Fibroblast of lung (primary cell): ENCODE results near the gene GNAL. TPM values are rescaled to one million over a fixed set of nuclear protein-coding genes. Genes with fewer than 3 reads are reported as not detected.

Experiments
- DNase-seq, 2 donors: peaks; one replicate each; pipeline versions ENCODE4 v3.0.0 to v3.0.0-alpha.2; 2010; ENCODE audit warnings: low read depth in 2 of 2
- H2AFZ ChIP-seq: 2 replicates; pipeline ENCODE4 v1.5.1; 2012; ENCODE audit warnings: low read length, control low read depth, inconsistent platforms
- H3K27ac ChIP-seq: 2 replicates; pipeline ENCODE4 v1.5.1; 2011; ENCODE audit warnings: low read length, control low read depth; ENCODE audit not compliant: insufficient read depth
- H3K27me3 ChIP-seq: 2 replicates; pipeline ENCODE4 v1.5.1; 2011; ENCODE audit warnings: mild to moderate bottlenecking, low read length; ENCODE audit not compliant: control insufficient read depth, insufficient read depth
- H3K36me3 ChIP-seq: 2 replicates; pipeline ENCODE4 v1.5.1; 2011; ENCODE audit warnings: low read length; ENCODE audit not compliant: control insufficient read depth, insufficient read depth
- H3K4me1 ChIP-seq: 2 replicates; pipeline ENCODE4 v1.5.1; 2011; ENCODE audit warnings: low read length; ENCODE audit not compliant: control insufficient read depth, insufficient read depth; ENCODE audit errors: extremely low read depth
- H3K4me2 ChIP-seq: 2 replicates; pipeline ENCODE4 v1.5.1; 2011; ENCODE audit warnings: low read length, control low read depth; ENCODE audit not compliant: insufficient read depth; ENCODE audit errors: extremely low read depth
- H3K4me3 ChIP-seq, 4 experiments: fragments of 200-600 bp in 1 of 4; sonication (generic) in 1 of 4; replicated peaks in 1 of 4; 2 replicates each; pipeline ENCODE4 v1.5.1; 2011 to 2016; ENCODE audit warnings: low read length in 4 of 4, low read depth in 3 of 4, mild to moderate bottlenecking in 3 of 4, control low read depth in 2 of 4, inconsistent platforms in 1 of 4, mixed read lengths in 1 of 4; ENCODE audit not compliant: insufficient read depth in 1 of 4; ENCODE audit errors: control extremely low read depth in 1 of 4
- H3K79me2 ChIP-seq: 2 replicates; pipeline ENCODE4 v1.5.1; 2012; ENCODE audit warnings: mild to moderate bottlenecking, low read length, inconsistent platforms; ENCODE audit not compliant: control insufficient read depth, insufficient read depth
- H3K9ac ChIP-seq: 2 replicates; pipeline ENCODE4 v1.5.1; 2011; ENCODE audit warnings: mild to moderate bottlenecking, low read length, control low read depth; ENCODE audit not compliant: insufficient read depth
- H3K9me3 ChIP-seq: 2 replicates; pipeline ENCODE4 v1.5.1; 2012; ENCODE audit warnings: low read depth, low read length; ENCODE audit not compliant: control insufficient read depth, insufficient read depth
- H4K20me1 ChIP-seq: 2 replicates; pipeline ENCODE4 v1.5.1; 2011; ENCODE audit warnings: low read length; ENCODE audit not compliant: control insufficient read depth, insufficient read depth; ENCODE audit errors: extremely low read depth
- EZH2 ChIP-seq: IDR thresholded peaks from 2 replicates; pipeline ENCODE4 v1.5.1; 2012; ENCODE audit warnings: low read length, control low read depth, mild to moderate bottlenecking; ENCODE audit errors: missing control alignments
- polyA plus RNA-seq, 2 donors: library from polyadenylated mRNA; depleted of rRNA in 1 of 2; stranded (reverse) in 1 of 2; unstranded in 1 of 2; fragments of >200 nt; gene quantifications; 2 replicates each; pipeline ENCODE4 v1.2.1, GENCODE V29; 2011 to 2012; ENCODE audit warnings: missing spikeins in 1 of 2
- total RNA-seq: library from RNA; depleted of rRNA; stranded (reverse); fragments of >200 nt; gene quantifications from 2 replicates; pipeline ENCODE4 v1.2.1, GENCODE V29; 2014
- TF ChIP-seq, protein P1 (sequence below), 2 donors: IDR thresholded peaks in 1 of 2; conservative IDR thresholded peaks in 1 of 2; 1 replicate in 1 of 2; 2 replicates in 1 of 2; pipeline ENCODE4 v1.5.1; 2011 to 2012; ENCODE audit warnings: low read length in 2 of 2, control low read depth in 1 of 2, inconsistent platforms in 1 of 2, low read depth in 1 of 2, mild to moderate bottlenecking in 1 of 2

GNAL gene
- total and polyA plus RNA-seq, 2 donors (not counting 1 experiment from before 2014, with no cell fraction given), result 0.05 to 0.50 TPM

DNA sequence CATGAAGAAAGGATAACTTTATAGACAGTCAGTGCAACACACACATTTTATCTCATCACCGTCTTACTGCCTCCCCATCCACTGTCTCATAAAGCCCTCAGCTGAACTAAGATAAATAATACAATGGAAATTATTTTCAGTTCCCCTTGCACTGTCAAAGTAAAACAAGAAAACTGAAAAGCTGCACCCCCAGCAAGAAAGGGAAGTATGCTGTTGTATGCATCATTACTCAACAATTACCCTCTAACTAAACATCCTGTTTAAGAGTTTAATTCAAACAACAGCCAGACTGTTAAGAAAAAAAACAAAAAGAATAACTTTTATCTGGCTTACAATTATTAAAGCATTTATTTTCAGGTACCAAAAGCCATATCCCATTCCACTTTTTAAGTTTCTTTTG is 194.1 kb downstream of the GNAL start:
- H3K9me3 ChIP-seq, result no peaks in the 10 kb centered on the region
- H3K79me2 ChIP-seq, result no peaks in the 10 kb centered on the region
- H3K4me3 ChIP-seq, result no peak overlapping the region
- no peak overlapping the region for H3K9ac ChIP-seq
- peaks cover 6% of the 10 kb centered on the region for H3K36me3 ChIP-seq
- no peak for DNase-seq
- H3K27me3 ChIP-seq, result no peaks in the 10 kb centered on the region
- H4K20me1 ChIP-seq, result no peaks in the 10 kb centered on the region
- no peak for TF ChIP-seq EZH2
- TF ChIP-seq, protein P1, sequence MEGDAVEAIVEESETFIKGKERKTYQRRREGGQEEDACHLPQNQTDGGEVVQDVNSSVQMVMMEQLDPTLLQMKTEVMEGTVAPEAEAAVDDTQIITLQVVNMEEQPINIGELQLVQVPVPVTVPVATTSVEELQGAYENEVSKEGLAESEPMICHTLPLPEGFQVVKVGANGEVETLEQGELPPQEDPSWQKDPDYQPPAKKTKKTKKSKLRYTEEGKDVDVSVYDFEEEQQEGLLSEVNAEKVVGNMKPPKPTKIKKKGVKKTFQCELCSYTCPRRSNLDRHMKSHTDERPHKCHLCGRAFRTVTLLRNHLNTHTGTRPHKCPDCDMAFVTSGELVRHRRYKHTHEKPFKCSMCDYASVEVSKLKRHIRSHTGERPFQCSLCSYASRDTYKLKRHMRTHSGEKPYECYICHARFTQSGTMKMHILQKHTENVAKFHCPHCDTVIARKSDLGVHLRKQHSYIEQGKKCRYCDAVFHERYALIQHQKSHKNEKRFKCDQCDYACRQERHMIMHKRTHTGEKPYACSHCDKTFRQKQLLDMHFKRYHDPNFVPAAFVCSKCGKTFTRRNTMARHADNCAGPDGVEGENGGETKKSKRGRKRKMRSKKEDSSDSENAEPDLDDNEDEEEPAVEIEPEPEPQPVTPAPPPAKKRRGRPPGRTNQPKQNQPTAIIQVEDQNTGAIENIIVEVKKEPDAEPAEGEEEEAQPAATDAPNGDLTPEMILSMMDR (conservative IDR thresholded peaks at IDR 0.05 in 1 of 2, IDR thresholded peaks at IDR 0.05 in 1 of 2; ENCODE audit: low read depth in 1 of 2, low read length in 2 of 2), result no peak
- no peak overlapping the region for H3K4me2 ChIP-seq
- no peak overlapping the region for H2AFZ ChIP-seq
- no peak overlapping the region for H3K27ac ChIP-seq
- no peaks in the 10 kb centered on the region for H3K4me1 ChIP-seq

DNA sequence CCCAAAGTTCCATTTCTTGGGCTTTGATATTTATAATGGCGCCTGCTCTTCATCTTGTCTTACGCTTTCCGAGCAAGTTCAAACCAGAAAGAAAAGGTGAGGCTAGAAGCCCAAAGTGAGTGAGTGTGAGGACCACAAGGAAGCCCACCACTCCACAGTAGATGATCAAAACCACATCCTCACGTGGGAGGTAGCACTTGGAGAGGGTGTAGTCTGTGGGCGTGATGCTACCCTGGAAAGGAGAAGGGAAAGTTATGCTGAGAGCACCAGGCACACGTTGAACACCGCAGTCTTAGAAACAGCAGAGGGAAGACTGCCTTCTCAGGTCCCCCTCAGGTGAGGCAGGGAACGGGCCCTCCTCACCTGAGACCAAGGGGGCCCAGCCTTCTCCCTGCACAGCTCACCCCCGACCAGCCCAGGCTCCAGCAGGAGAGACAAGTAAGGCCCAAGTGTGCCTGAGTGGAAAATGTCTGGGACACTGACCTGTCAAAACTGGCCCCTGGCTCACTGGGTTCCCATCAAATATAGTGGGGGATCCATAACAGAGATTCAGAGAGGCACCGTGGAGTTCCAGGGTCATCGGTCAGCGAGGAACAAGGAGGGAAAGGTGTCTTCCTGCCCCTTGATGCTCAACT is 195.4 kb downstream of the GNAL start:
- TF ChIP-seq, protein P1 (conservative IDR thresholded peaks at IDR 0.05 in 1 of 2, IDR thresholded peaks at IDR 0.05 in 1 of 2; ENCODE audit: low read depth in 1 of 2, low read length in 2 of 2), result no peak
- TF ChIP-seq EZH2, result no peak
- peaks cover 6% of the 10 kb centered on the region for H3K36me3 ChIP-seq
- no peaks in the 10 kb centered on the region for H4K20me1 ChIP-seq
- H3K9ac ChIP-seq, result no peak overlapping the region
- no peak for DNase-seq
- no peaks in the 10 kb centered on the region for H3K27me3 ChIP-seq
- no peaks in the 10 kb centered on the region for H3K4me1 ChIP-seq
- H3K9me3 ChIP-seq, result no peaks in the 10 kb centered on the region
- H3K27ac ChIP-seq, result no peak overlapping the region
- H3K4me2 ChIP-seq, result no peak overlapping the region
- no peaks in the 10 kb centered on the region for H3K79me2 ChIP-seq
- H3K4me3 ChIP-seq, result no peak overlapping the region
- H2AFZ ChIP-seq, result no peak overlapping the region

DNA sequence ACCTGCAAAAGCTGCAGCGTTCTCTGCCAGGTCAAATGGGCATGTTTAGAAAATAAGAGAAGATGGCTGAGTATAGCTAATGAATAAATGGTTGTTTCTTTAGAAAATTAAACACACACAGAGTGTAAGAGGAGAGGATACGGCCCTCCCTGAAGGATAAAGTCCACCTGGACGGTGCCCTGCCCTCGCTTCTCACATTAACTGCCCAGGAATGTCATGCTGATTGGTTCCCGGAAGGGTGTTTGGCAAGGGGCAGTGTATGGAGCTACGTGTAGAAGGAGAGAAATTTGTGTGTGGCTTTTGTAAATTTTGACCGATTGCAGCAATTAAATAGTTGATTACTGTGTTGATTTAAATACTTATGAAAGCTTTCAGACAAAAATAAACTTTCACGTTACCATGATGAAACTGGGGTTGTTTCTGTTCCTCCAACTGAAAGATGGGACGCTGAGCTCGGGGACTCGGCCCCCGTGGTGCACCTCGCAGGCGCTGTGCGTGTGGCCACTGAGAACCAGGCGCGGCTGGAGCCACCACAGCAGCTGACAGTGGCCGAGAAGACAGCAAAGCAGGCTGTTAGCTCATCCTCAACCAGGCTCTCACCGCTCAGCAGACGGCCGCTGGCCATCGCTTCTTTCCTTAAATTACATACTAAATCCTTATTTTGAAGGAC is 196.3 kb downstream of the GNAL start:
- Histone ChIP-seq H3K9me3 (no peaks in the 10 kb centered on the region), H3K36me3 (peaks cover 6% of the 10 kb centered on the region), H2AFZ (no peak overlapping the region), H3K79me2 (no peaks in the 10 kb centered on the region), H3K4me3 (no peak overlapping the region), H3K4me2 (no peak overlapping the region), H4K20me1 (no peaks in the 10 kb centered on the region), H3K27me3 (no peaks in the 10 kb centered on the region), H3K9ac (no peak overlapping the region), H3K27ac (no peak overlapping the region), H3K4me1 (no peaks in the 10 kb centered on the region)
- DNase-seq, result no peak
- TF ChIP-seq, protein P1 (conservative IDR thresholded peaks at IDR 0.05 in 1 of 2, IDR thresholded peaks at IDR 0.05 in 1 of 2; ENCODE audit: low read depth in 1 of 2, low read length in 2 of 2), result no peak
- no peak for TF ChIP-seq EZH2
